ENCODE results near the gene ANLN. TPM values are rescaled to one million over a fixed set of nuclear protein-coding genes. Genes with fewer than 3 reads are reported as not detected.
"Not testable (repeated sequence)": the region's sequence is repeated elsewhere in the genome, so short reads cannot be mapped to it uniquely, and the experiment has no call there.

ANLN gene
- total and polyA plus RNA-seq, 4 donors = 0.17 to 27.0 (median 1.3) TPM

- no peaks in the 10 kb centered on the region for H3K36me3 ChIP-seq (ENCODE audit: control insufficient read depth in 4 of 4, insufficient read depth in 3 of 4, low read depth in 1 of 4, low read length in 3 of 4)
- WGBS = 89% methylated on average over 3 of the region's 3 CpGs
These were observed 101.7 kb downstream of the ANLN start for GRCh38 chr7:36491317-36491716.

GRCh38 chr7:36496576-36496975 lies 106.9 kb downstream of the ANLN start:
- H3K27me3 ChIP-seq (ENCODE audit: control insufficient read depth in 4 of 4, insufficient read depth in 4 of 4, low read length in 3 of 4) = no peaks in the 10 kb centered on the region
- 96% methylated on average over 6 of the region's 6 CpGs for WGBS

More at GRCh38 chr7:36491317-36491716, 101.7 kb downstream of the ANLN start:
- TF ChIP-seq CTCF (IDR thresholded peaks at IDR 0.05; ENCODE audit: low read depth, low read length, missing input control) (no peak), ZBTB33 (IDR thresholded peaks at IDR 0.05) (no peak)
- DNase-seq (ENCODE audit: low spot score) = no peak
- H3K4me3 ChIP-seq (ENCODE audit: low read depth in 1 of 3, low read length in 3 of 3) = no peak overlapping the region
- H3K27me3 ChIP-seq (ENCODE audit: control insufficient read depth in 4 of 4, insufficient read depth in 4 of 4, low read length in 3 of 4) = no peaks in the 10 kb centered on the region
- no peaks in the 10 kb centered on the region for H3K4me1 ChIP-seq (ENCODE audit: control insufficient read depth in 4 of 4, insufficient read depth in 4 of 4, low read length in 3 of 4)
- no peak overlapping the region for H3K27ac ChIP-seq (ENCODE audit: low read depth in 1 of 2, low read length in 2 of 2)
- no peaks in the 10 kb centered on the region for H3K9me3 ChIP-seq (ENCODE audit: control insufficient read depth in 4 of 4, low read length in 3 of 4)
- H3K9ac ChIP-seq (ENCODE audit: low read depth in 1 of 2, low read length in 2 of 2) = no peak overlapping the region

GRCh38 chr7:36497176-36497575 lies 107.5 kb downstream of the ANLN start:
- H3K27ac ChIP-seq (ENCODE audit: low read depth in 1 of 2, low read length in 2 of 2); H3K9ac ChIP-seq (ENCODE audit: low read depth in 1 of 2, low read length in 2 of 2); H3K4me1 ChIP-seq (ENCODE audit: control insufficient read depth in 4 of 4, insufficient read depth in 4 of 4, low read length in 3 of 4); H3K4me3 ChIP-seq (ENCODE audit: low read depth in 1 of 3, low read length in 3 of 3); H3K36me3 ChIP-seq (ENCODE audit: control insufficient read depth in 4 of 4, insufficient read depth in 3 of 4, low read depth in 1 of 4, low read length in 3 of 4); H3K27me3 ChIP-seq (ENCODE audit: control insufficient read depth in 4 of 4, insufficient read depth in 4 of 4, low read length in 3 of 4); H3K9me3 ChIP-seq (ENCODE audit: control insufficient read depth in 4 of 4, low read length in 3 of 4); DNase-seq (ENCODE audit: low spot score): not testable (repeated sequence)
- WGBS = 96% methylated on average over 6 of the region's 6 CpGs

More at GRCh38 chr7:36496576-36496975, 106.9 kb downstream of the ANLN start:
- DNase-seq (ENCODE audit: low spot score) = no peak
- H3K9ac ChIP-seq (ENCODE audit: low read depth in 1 of 2, low read length in 2 of 2) = no peak overlapping the region
- H3K9me3 ChIP-seq (ENCODE audit: control insufficient read depth in 4 of 4, low read length in 3 of 4) = no peaks in the 10 kb centered on the region
- H3K36me3 ChIP-seq (ENCODE audit: control insufficient read depth in 4 of 4, insufficient read depth in 3 of 4, low read depth in 1 of 4, low read length in 3 of 4) = no peaks in the 10 kb centered on the region
- H3K4me3 ChIP-seq (ENCODE audit: low read depth in 1 of 3, low read length in 3 of 3) = no peak overlapping the region
- TF ChIP-seq JUND (IDR thresholded peaks at IDR 0.05) = no peak
- no peak for TF ChIP-seq FOXA2 (IDR thresholded peaks at IDR 0.05)
- TF ChIP-seq ZBTB33 (IDR thresholded peaks at IDR 0.05) = no peak
- TF ChIP-seq SP1 (IDR thresholded peaks at IDR 0.05) = no peak
- TF ChIP-seq MAX (IDR thresholded peaks at IDR 0.05) = no peak
- TF ChIP-seq FOXA1 (IDR thresholded peaks at IDR 0.05) = no peak
- H3K4me1 ChIP-seq (ENCODE audit: control insufficient read depth in 4 of 4, insufficient read depth in 4 of 4, low read length in 3 of 4) = no peaks in the 10 kb centered on the region
- H3K27ac ChIP-seq (ENCODE audit: low read depth in 1 of 2, low read length in 2 of 2) = no peak overlapping the region

All from liver (tissue), 9 donors.